Neural cell (in vitro differentiated cells): ENCODE data around the gene SIRT1.

ENCODE experiments used
- CTCF ChIP-seq: fragments of 450-650 bp; IDR thresholded peaks from 2 replicates; pipeline ENCODE4 v1.5.1; 2014; ENCODE audit warnings: antibody characterized with exemption, mild to moderate bottlenecking, moderate library complexity; ENCODE audit not compliant: poor library complexity, severe bottlenecking
- MXI1 ChIP-seq: fragments of 450-650 bp; conservative IDR thresholded peaks from 2 replicates; pipeline ENCODE4 v1.6.1; 2014; ENCODE audit warnings: antibody characterized with exemption, mild to moderate bottlenecking; ENCODE audit not compliant: poor library complexity, severe bottlenecking
- POLR2AphosphoS5 ChIP-seq: IDR thresholded peaks from 2 replicates; pipeline ENCODE4 v1.6.1; 2012
- RAD21 ChIP-seq: fragments of 450-650 bp; conservative IDR thresholded peaks from 2 replicates; pipeline ENCODE4 v1.6.1; 2014; ENCODE audit warnings: antibody characterized with exemption, mild to moderate bottlenecking, moderate library complexity
- REST ChIP-seq: IDR thresholded peaks from 2 replicates; pipeline ENCODE4 v1.6.1; 2012; ENCODE audit warnings: borderline replicate concordance
- SMC3 ChIP-seq: fragments of 450-650 bp; conservative IDR thresholded peaks from 2 replicates; pipeline ENCODE4 v1.6.1; 2014; ENCODE audit warnings: antibody characterized with exemption, mild to moderate bottlenecking, moderate library complexity; ENCODE audit not compliant: poor library complexity

GRCh38 chr10:67903581-67903980 lies 19.1 kb downstream of the SIRT1 start:
- TF ChIP-seq RAD21 (no peak), POLR2AphosphoS5 (no peak), CTCF (no peak), MXI1 (no peak), SMC3 (no peak), REST (no peak)
